ENCODE results near the gene OR8B3. TPM values are rescaled to one million over a fixed set of nuclear protein-coding genes. Genes with fewer than 3 reads are reported as not detected.

OR8B3 gene
- total RNA-seq, 1 donor from 2014 or later = not detected

- DNase-seq (ENCODE audit: low spot score) = no peak
These were observed 22.5 kb downstream of the OR8B3 start for GRCh38 chr11:124376280-124376679.

GRCh38 chr11:124359566-124359965 is 39.3 kb downstream of the OR8B3 start:
- DNase-seq (ENCODE audit: low spot score) = no peak

GRCh38 chr11:124346311-124346955 is 52.4 kb downstream of the OR8B3 start:
- no peak for DNase-seq (ENCODE audit: low spot score)

Other genes starting within 250 kb of the OR8B3 start
- gene OR10D3, start 215.7 kb downstream of the OR8B3 start, total RNA-seq = not detected
- not detected for gene OR8G1, start 157.9 kb downstream of the OR8B3 start, total RNA-seq
- gene OR8G5, start 142.6 kb downstream of the OR8B3 start, total RNA-seq = not detected
- not detected for gene OR8D1, start 85.1 kb downstream of the OR8B3 start, total RNA-seq
- gene OR8D2, start 78.8 kb downstream of the OR8B3 start, total RNA-seq = not detected
- not detected for gene OR8B2, start 14.5 kb downstream of the OR8B3 start, total RNA-seq
- not detected for gene OR8B4, start 25.8 kb upstream of the OR8B3 start, total RNA-seq
- not detected for gene OR8B8, start 46.7 kb upstream of the OR8B3 start, total RNA-seq
- not detected for gene OR8B12, start 144.6 kb upstream of the OR8B3 start, total RNA-seq
- gene OR8A1, start 171.0 kb upstream of the OR8B3 start, total RNA-seq = not detected
- not detected for gene PANX3, start 212.4 kb upstream of the OR8B3 start, total RNA-seq
- gene TBRG1, start 223.8 kb upstream of the OR8B3 start, total RNA-seq = 43.9 TPM

All from mucosa of gallbladder (tissue), 1 donor.